Measurements from ENCODE around the gene SLC38A10. TPM values are rescaled to one million over a fixed set of nuclear protein-coding genes. Genes with fewer than 3 reads are reported as not detected.

The SLC38A10 gene
- polyA plus RNA-seq, 2 donors = 22.9 to 40.5 TPM

DNA sequence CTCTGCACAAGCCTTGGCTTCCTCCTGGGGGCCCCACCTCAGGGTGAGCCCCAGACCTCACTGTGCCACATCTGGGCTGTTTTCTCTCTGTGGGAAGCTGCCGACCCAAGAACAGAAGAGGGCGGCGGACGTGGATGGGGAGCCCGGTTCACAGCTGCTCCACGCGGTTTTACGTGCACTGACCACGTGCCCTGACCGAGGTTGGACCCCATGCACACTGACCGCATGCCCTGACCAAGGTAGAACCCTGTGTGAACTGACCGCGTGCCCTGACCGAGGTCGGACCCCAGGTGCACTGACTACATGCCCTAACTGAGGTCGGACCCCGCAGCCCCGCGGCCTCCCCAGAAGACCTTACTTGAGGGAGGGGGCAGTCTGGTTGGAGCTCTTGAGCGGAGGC lies 92.0 kb downstream of the SLC38A10 start:
- no peaks in the 10 kb centered on the region for H3K9me3 ChIP-seq (ENCODE audit: control insufficient read depth in 2 of 2, insufficient read depth in 1 of 2, low read depth in 1 of 2, low read length in 1 of 2)
- 96% methylated on average over 20 of the region's 20 CpGs for whole genome bisulfite sequencing, 2 donors
- H3K27ac ChIP-seq (ENCODE audit: low read depth in 2 of 2, low read length in 1 of 2) = no peak overlapping the region
- H3K4me1 ChIP-seq (ENCODE audit: control insufficient read depth in 2 of 2, insufficient read depth in 2 of 2, low read length in 1 of 2) = peaks cover 0 to 7% of the 10 kb centered on the region in 2 donors
- H3K4me3 ChIP-seq (ENCODE audit: low read depth in 1 of 2, low read length in 2 of 2) = no peak overlapping the region
- H3K36me3 ChIP-seq (ENCODE audit: control insufficient read depth in 2 of 2, insufficient read depth in 2 of 2, low read length in 1 of 2) = peaks cover 0 to 8% of the 10 kb centered on the region in 2 donors
- no peaks in the 10 kb centered on the region for H3K27me3 ChIP-seq (ENCODE audit: control insufficient read depth in 1 of 2, insufficient read depth in 2 of 2, low read length in 2 of 2)

DNA sequence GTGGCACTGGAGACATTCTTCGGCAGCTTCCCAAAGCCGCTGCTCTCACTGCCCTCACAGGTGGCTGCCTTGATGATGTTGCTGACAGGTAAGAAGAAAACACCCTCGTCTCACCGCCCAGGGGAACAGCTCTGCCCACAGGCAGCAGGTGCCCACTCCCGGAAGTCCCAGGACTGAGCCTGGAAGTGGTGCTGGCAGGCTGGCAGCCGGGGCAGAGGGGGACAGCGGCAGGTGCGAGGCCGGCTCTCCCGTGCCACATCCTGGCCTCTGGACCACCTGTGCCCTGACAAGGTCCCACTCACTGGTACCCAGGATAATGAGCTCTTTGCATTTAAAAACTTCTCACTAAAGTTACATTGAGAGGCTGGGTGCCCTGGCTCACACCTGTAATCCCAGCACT lies 92.8 kb downstream of the SLC38A10 start:
- peaks cover 0 to 11% of the 10 kb centered on the region in 2 donors for H3K36me3 ChIP-seq (ENCODE audit: control insufficient read depth in 2 of 2, insufficient read depth in 2 of 2, low read length in 1 of 2)
- H3K27ac ChIP-seq (ENCODE audit: low read depth in 2 of 2, low read length in 1 of 2) = no peak overlapping the region
- no peaks in the 10 kb centered on the region for H3K9me3 ChIP-seq (ENCODE audit: control insufficient read depth in 2 of 2, insufficient read depth in 1 of 2, low read depth in 1 of 2, low read length in 1 of 2)
- H3K4me3 ChIP-seq (ENCODE audit: low read depth in 1 of 2, low read length in 2 of 2) = no peak overlapping the region
- H3K27me3 ChIP-seq (ENCODE audit: control insufficient read depth in 1 of 2, insufficient read depth in 2 of 2, low read length in 2 of 2) = no peaks in the 10 kb centered on the region
- WGBS, 2 donors = 90 to 92% methylated on average over 10 of the region's 10 CpGs
- peaks cover 0 to 7% of the 10 kb centered on the region in 2 donors for H3K4me1 ChIP-seq (ENCODE audit: control insufficient read depth in 2 of 2, insufficient read depth in 2 of 2, low read length in 1 of 2)

DNA sequence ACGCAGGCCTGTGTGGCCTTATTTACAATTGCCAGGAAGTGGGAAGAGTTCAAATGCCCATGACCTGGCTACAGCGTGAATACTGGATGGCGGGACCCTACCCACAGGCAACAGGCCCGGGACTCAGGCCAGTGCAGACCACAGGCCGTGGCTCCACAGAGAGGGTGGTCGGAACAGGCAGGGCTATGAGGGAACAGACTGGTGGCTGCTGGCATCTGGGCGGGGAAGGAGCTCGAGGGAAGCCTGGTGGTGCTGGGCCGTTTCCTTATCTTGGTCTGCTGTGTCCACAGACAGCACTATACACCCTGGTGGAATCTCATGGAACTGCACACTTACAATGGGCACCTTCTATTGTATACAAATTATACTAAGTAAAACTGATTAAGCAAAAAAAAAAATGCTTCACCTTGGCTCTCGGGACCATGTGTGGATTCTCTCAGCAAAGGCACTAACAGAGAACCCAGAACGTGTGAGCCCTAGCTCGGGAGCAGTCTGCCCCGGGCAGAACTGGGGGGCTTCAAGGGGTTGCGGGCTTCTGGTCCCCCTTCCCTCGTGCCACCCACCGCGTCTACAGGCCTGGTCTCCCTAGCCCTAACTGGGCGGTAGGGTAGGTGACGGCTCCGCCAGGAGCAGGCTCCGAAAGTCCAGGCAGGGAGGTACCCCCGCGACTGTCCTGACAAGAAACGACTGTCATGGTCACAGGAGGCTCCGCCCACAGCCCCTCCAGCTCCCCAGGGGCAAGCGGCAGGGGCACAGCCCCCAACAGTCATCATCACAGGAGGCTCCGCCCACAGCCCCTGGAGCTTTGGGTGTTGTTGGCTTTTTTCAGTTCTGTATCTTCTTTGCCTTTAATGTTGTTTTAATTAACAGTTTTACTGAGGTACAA lies 94.2 kb downstream of the SLC38A10 start:
- H3K27ac ChIP-seq (ENCODE audit: low read depth in 2 of 2, low read length in 1 of 2) = no peak overlapping the region
- WGBS, 2 donors = 69 to 76% methylated on average over 27 of the region's 27 CpGs
- H3K36me3 ChIP-seq (ENCODE audit: control insufficient read depth in 2 of 2, insufficient read depth in 2 of 2, low read length in 1 of 2) = peaks cover 0 to 11% of the 10 kb centered on the region in 2 donors
- H3K4me3 ChIP-seq (ENCODE audit: low read depth in 1 of 2, low read length in 2 of 2) = no peak overlapping the region
- H3K9me3 ChIP-seq (ENCODE audit: control insufficient read depth in 2 of 2, insufficient read depth in 1 of 2, low read depth in 1 of 2, low read length in 1 of 2) = no peaks in the 10 kb centered on the region
- peaks cover 0 to 7% of the 10 kb centered on the region in 2 donors for H3K4me1 ChIP-seq (ENCODE audit: control insufficient read depth in 2 of 2, insufficient read depth in 2 of 2, low read length in 1 of 2)
- no peaks in the 10 kb centered on the region for H3K27me3 ChIP-seq (ENCODE audit: control insufficient read depth in 1 of 2, insufficient read depth in 2 of 2, low read length in 2 of 2)

DNA sequence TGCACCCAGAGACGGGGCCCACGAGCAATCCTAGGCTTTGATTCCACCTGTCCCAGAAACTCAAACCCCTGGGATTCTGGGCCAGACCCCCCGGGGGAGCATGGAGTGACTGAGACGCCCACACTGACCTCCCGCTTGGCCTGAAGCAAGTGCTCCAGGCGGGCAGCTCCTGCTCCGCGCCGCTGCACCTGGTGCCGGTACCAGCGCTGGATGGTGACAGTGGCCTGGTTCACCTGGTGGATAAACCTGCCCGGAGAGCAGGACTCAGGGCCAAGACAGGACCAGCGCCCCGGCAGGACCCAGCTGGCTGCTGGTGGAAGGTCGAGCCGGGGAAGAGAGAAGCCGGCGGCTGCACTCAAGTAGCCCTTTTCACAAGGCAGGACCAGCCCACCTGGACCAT lies 94.9 kb downstream of the SLC38A10 start:
- no peaks in the 10 kb centered on the region for H3K9me3 ChIP-seq (ENCODE audit: control insufficient read depth in 2 of 2, insufficient read depth in 1 of 2, low read depth in 1 of 2, low read length in 1 of 2)
- H3K4me1 ChIP-seq (ENCODE audit: control insufficient read depth in 2 of 2, insufficient read depth in 2 of 2, low read length in 1 of 2) = peaks cover 0 to 7% of the 10 kb centered on the region in 2 donors
- no peak overlapping the region for H3K4me3 ChIP-seq (ENCODE audit: low read depth in 1 of 2, low read length in 2 of 2)
- WGBS, 2 donors = 91 to 92% methylated on average over 18 of the region's 18 CpGs
- H3K36me3 ChIP-seq (ENCODE audit: control insufficient read depth in 2 of 2, insufficient read depth in 2 of 2, low read length in 1 of 2) = peaks cover 0 to 16% of the 10 kb centered on the region in 2 donors
- no peak overlapping the region for H3K27ac ChIP-seq (ENCODE audit: low read depth in 2 of 2, low read length in 1 of 2)
- H3K27me3 ChIP-seq (ENCODE audit: control insufficient read depth in 1 of 2, insufficient read depth in 2 of 2, low read length in 2 of 2) = no peaks in the 10 kb centered on the region

DNA sequence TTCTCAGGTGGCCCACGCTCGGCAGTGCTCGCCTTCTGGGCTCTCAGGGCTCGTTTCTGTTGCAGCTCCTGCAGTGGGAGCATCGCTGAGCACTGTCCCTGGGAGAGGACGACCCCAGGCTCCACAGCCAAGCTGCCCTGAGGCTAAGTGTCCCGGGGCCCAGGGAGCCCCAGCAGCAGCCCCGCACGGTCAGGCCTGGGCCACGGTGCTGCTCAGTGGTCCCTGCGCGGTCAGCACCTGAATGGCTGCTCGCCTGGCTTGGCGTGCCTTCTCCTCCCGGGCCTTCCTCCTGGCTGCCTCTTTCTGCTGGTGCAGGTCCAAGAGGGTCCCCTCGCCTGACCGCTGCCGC lies 95.7 kb downstream of the SLC38A10 start:
- peaks cover 0 to 16% of the 10 kb centered on the region in 2 donors for H3K36me3 ChIP-seq (ENCODE audit: control insufficient read depth in 2 of 2, insufficient read depth in 2 of 2, low read length in 1 of 2)
- WGBS, 2 donors = 93 to 94% methylated on average over 16 to 18 of the region's 18 CpGs
- H3K4me1 ChIP-seq (ENCODE audit: control insufficient read depth in 2 of 2, insufficient read depth in 2 of 2, low read length in 1 of 2) = peaks cover 0 to 4% of the 10 kb centered on the region in 2 donors
- no peak overlapping the region for H3K27ac ChIP-seq (ENCODE audit: low read depth in 2 of 2, low read length in 1 of 2)
- no peaks in the 10 kb centered on the region for H3K27me3 ChIP-seq (ENCODE audit: control insufficient read depth in 1 of 2, insufficient read depth in 2 of 2, low read length in 2 of 2)
- no peaks in the 10 kb centered on the region for H3K9me3 ChIP-seq (ENCODE audit: control insufficient read depth in 2 of 2, insufficient read depth in 1 of 2, low read depth in 1 of 2, low read length in 1 of 2)
- no peak overlapping the region for H3K4me3 ChIP-seq (ENCODE audit: low read depth in 1 of 2, low read length in 2 of 2)

DNA sequence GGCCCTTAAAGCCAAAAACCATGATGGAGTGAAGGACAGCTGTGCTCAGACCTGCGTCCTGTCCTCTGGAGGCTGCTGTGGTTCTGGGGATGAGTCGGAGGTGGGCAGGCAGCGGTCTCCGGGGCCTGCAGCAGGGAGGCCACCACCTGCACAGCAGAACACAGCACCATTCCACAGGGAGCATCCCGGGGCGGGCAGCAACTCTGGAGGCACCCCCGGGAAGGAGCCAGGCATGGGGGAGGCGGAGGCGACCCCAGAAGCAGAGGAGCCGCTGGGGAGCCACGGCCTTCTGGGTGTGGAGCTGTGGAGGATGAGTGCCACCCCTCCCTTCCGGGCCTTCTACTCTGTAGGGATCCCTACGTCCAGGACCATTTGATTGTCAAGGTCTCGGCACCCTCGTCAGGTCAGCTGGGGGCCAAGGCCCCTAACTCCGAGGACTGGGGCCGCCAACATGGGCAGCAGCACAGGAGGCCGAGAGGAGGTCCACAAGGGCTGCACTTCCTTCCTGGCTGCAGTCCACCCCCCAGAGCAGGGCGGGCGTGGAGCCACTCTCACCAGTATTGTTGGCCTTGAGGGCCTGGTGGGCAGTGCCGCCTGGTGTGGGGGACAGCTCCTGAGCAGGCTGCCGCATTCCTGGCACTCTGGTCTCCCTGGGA lies 96.2 kb downstream of the SLC38A10 start:
- Histone ChIP-seq H3K9me3 (ENCODE audit: control insufficient read depth in 2 of 2, insufficient read depth in 1 of 2, low read depth in 1 of 2, low read length in 1 of 2) (no peaks in the 10 kb centered on the region), H3K4me1 (ENCODE audit: control insufficient read depth in 2 of 2, insufficient read depth in 2 of 2, low read length in 1 of 2) (peaks cover 0 to 4% of the 10 kb centered on the region in 2 donors), H3K27me3 (ENCODE audit: control insufficient read depth in 1 of 2, insufficient read depth in 2 of 2, low read length in 2 of 2) (no peaks in the 10 kb centered on the region), H3K36me3 (ENCODE audit: control insufficient read depth in 2 of 2, insufficient read depth in 2 of 2, low read length in 1 of 2) (peaks cover 0 to 16% of the 10 kb centered on the region in 2 donors), H3K4me3 (ENCODE audit: low read depth in 1 of 2, low read length in 2 of 2) (no peak overlapping the region), H3K27ac (ENCODE audit: low read depth in 2 of 2, low read length in 1 of 2) (no peak overlapping the region)
- 86 to 89% methylated on average over 20 to 22 of the region's 22 CpGs for WGBS, 2 donors

DNA sequence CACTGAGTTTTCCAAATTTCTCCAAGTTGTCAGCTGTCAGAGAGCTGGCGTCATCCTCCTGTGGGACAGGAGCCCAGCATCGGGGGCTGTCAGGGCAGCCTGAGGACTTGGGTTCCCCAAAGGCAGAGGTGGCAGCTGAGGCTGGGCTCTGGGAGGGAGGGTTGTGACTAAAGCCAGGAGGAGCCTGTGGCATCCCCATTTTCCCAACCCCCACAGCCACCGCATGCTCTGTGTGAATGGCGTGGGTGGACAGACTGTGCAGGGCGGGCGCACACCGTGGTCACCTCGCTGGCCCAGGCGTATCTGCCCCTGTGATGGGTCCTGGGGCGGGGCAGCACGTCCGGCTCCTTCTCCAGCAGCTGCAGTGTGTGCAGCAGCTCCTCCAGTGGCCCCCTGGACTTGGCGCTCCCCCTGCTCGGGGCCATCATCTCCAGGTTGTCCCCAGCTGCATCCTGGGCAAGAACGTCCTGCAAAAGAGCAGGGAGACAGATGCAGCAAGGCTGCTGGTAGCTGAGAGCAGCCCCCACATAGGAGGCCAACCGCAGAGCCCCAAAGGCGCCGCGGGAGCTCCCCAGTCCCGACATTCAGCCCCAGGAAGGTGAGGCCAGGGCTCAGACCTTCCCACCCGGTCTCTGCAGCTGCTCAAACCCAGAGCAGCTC lies 97.1 kb downstream of the SLC38A10 start:
- Histone ChIP-seq H3K9me3 (ENCODE audit: control insufficient read depth in 2 of 2, insufficient read depth in 1 of 2, low read depth in 1 of 2, low read length in 1 of 2) (no peaks in the 10 kb centered on the region), H3K4me3 (ENCODE audit: low read depth in 1 of 2, low read length in 2 of 2) (no peak overlapping the region), H3K4me1 (ENCODE audit: control insufficient read depth in 2 of 2, insufficient read depth in 2 of 2, low read length in 1 of 2) (peaks cover 0 to 4% of the 10 kb centered on the region in 2 donors), H3K27me3 (ENCODE audit: control insufficient read depth in 1 of 2, insufficient read depth in 2 of 2, low read length in 2 of 2) (no peaks in the 10 kb centered on the region), H3K36me3 (ENCODE audit: control insufficient read depth in 2 of 2, insufficient read depth in 2 of 2, low read length in 1 of 2) (peaks cover 0 to 16% of the 10 kb centered on the region in 2 donors), H3K27ac (ENCODE audit: low read depth in 2 of 2, low read length in 1 of 2) (no peak overlapping the region)
- WGBS, 2 donors = 88 to 91% methylated on average over 21 of the region's 21 CpGs

DNA sequence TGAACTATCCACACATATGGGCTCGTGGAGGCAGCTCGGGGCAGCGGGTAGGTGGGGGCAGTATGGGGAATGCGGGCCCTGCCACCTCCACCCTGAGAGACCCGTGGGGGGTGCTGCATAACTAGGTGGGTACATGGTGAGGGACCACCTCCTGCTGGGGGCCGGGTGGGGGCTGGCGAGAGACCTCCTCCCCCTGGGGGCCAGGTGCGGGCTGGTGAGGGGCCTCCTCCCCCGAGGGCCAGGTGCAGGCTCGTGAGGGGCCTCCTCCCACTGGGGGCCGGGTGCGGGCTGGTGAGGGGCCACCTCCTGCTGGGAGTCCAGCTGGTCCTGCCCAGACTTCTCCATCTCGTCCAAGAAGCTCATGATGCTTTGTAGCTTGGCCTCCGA lies 97.7 kb downstream of the SLC38A10 start:
- H3K27ac ChIP-seq (ENCODE audit: low read depth in 2 of 2, low read length in 1 of 2) = no peak overlapping the region
- H3K4me3 ChIP-seq (ENCODE audit: low read depth in 1 of 2, low read length in 2 of 2) = no peak overlapping the region
- peaks cover 0 to 16% of the 10 kb centered on the region in 2 donors for H3K36me3 ChIP-seq (ENCODE audit: control insufficient read depth in 2 of 2, insufficient read depth in 2 of 2, low read length in 1 of 2)
- H3K4me1 ChIP-seq (ENCODE audit: control insufficient read depth in 2 of 2, insufficient read depth in 2 of 2, low read length in 1 of 2) = peaks cover 0 to 4% of the 10 kb centered on the region in 2 donors
- H3K9me3 ChIP-seq (ENCODE audit: control insufficient read depth in 2 of 2, insufficient read depth in 1 of 2, low read depth in 1 of 2, low read length in 1 of 2) = no peaks in the 10 kb centered on the region
- H3K27me3 ChIP-seq (ENCODE audit: control insufficient read depth in 1 of 2, insufficient read depth in 2 of 2, low read length in 2 of 2) = no peaks in the 10 kb centered on the region
- 80 to 85% methylated on average over 14 of the region's 14 CpGs for WGBS, 2 donors

DNA sequence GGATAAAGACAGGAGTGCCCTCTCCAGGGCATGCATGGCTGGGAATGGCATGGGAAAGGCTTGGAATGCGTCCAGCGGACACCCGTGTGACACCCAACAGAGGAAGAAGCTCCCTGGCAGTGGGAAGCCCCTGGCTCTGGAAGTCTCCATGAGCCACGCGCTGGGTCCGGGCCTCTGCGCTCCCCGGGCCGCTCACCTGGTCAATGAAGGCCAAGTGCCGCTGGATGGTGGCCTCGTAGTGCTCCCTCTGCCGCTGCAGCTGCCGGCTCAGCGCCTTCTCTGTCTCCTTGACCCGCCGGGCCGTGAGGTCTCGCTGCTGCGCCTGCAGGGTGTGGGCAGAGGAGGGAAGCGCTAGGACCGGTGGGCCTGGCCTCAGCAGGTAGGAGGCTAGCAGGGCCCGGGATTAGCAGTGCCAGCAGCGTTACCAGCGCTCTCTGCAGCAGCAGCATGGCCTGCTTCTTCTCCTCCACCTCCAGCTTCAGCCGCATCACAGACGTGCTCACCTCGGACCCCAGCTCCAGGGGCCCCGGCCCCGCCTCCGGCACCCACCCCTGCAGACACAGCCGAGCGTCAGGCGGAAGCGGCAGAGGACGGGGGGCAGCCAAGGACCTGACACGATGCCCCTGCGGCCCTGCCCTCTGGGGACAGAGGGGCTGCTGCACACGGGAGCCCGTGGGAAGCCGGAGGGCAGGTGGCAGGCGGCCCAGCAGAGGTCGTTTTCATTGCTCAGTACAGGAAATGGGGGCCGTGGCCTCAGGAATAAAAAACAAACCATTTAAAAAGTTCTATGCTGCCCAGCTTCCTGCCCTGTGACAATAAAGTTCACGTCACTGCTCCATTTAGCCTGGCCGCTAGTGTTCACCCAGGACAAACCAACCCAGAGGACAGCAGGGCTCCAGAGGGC lies 98.3 kb downstream of the SLC38A10 start:
- Histone ChIP-seq H3K27ac (ENCODE audit: low read depth in 2 of 2, low read length in 1 of 2) (no peak overlapping the region), H3K9me3 (ENCODE audit: control insufficient read depth in 2 of 2, insufficient read depth in 1 of 2, low read depth in 1 of 2, low read length in 1 of 2) (no peaks in the 10 kb centered on the region), H3K27me3 (ENCODE audit: control insufficient read depth in 1 of 2, insufficient read depth in 2 of 2, low read length in 2 of 2) (no peaks in the 10 kb centered on the region), H3K4me3 (ENCODE audit: low read depth in 1 of 2, low read length in 2 of 2) (no peak overlapping the region), H3K36me3 (ENCODE audit: control insufficient read depth in 2 of 2, insufficient read depth in 2 of 2, low read length in 1 of 2) (peaks cover 0 to 16% of the 10 kb centered on the region in 2 donors), H3K4me1 (ENCODE audit: control insufficient read depth in 2 of 2, insufficient read depth in 2 of 2, low read length in 1 of 2) (peaks cover 0 to 4% of the 10 kb centered on the region in 2 donors)
- 85 to 88% methylated on average over 45 of the region's 45 CpGs for WGBS, 2 donors

All from esophagus (tissue), 2 donors.